Measurements from ENCODE around the gene RIC8B. TPM values are rescaled to one million over a fixed set of nuclear protein-coding genes. Genes with fewer than 3 reads are reported as not detected.
A peak's percentile ranks its signal among the peaks of the same experiment; 100 is the strongest.

The RIC8B gene
- total RNA-seq, 2 experiments from 2014 or later: 10.7 to 11.3 TPM

DNA sequence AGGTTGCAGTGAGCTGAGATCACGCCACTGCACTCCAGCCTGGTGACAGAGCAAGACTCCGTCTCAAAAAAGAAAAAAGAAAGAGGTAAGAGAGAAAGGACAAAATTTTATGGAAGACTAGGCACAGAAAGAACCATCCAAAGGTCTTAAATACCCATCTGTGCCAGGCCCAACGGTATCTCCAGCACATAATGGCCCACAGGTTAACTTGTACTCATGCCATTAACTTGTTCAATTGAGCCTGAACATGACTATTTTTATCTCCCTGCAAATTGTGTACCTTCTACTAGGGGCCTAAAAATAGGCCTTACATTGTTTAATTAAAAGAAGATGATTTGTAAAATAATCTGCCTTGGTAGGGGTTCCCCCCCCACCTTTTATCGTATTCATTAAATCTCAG is 80.2 kb downstream of the RIC8B start:
- Mint-ChIP-seq H3K4me3 (no peak overlapping the region), H3K36me3 (ENCODE audit: low read depth) (peaks cover 10% of the 10 kb centered on the region), H3K27me3 (no peaks in the 10 kb centered on the region), H3K4me1 (peaks cover 12% of the 10 kb centered on the region), H3K9me3 (ENCODE audit: low read depth) (no peaks in the 10 kb centered on the region), H3K27ac (peak overlapping the region; percentile 20)
- ATAC-seq (no peak), DNase-seq (no peak)
- ChIA-PET POLR2A (interaction anchor here (0.5 kb wide), 1 partner anchor 311 kb away, joined by 4 read pairs; no protein-coding TSS in a partner anchor), CTCF (interaction anchor here (1.7 kb wide), 1 partner anchor 13 kb away, joined by 6 read pairs; no protein-coding TSS in a partner anchor)
- intact Hi-C loops (cut with DNase I, micrococcal nuclease): no loop called here

GRCh38 chr12:106855221-106855758 is 80.8 kb downstream of the RIC8B start:
- Mint-ChIP-seq H3K4me1 (peaks cover 9% of the 10 kb centered on the region), H3K27ac (no peak overlapping the region), H3K36me3 (ENCODE audit: low read depth) (peaks cover 11% of the 10 kb centered on the region), H3K27me3 (no peaks in the 10 kb centered on the region), H3K4me3 (no peak overlapping the region), H3K9me3 (ENCODE audit: low read depth) (no peaks in the 10 kb centered on the region)
- no peak for DNase-seq
- ChIA-PET CTCF (interaction anchor here (1.6 to 1.7 kb wide), 2 partner anchors 12 to 13 kb away, joined by 3 to 6 read pairs; no protein-coding TSS in a partner anchor), POLR2A (interaction anchor here (0.5 kb wide), 1 partner anchor 312 kb away, joined by 4 read pairs; no protein-coding TSS in a partner anchor)
- peak; percentile 42 for ATAC-seq
- intact Hi-C loops (cut with DNase I, micrococcal nuclease): no loop called here

GRCh38 chr12:106861984-106862916 is 87.8 kb downstream of the RIC8B start:
- no peak for ATAC-seq
- CTCF ChIA-PET: interaction anchor here (0.6 to 0.7 kb wide), 2 partner anchors 56 to 1540 kb away, joined by 3 read pairs; no protein-coding TSS in a partner anchor
- intact Hi-C loops (cut with DNase I, micrococcal nuclease): no loop called here

DNA sequence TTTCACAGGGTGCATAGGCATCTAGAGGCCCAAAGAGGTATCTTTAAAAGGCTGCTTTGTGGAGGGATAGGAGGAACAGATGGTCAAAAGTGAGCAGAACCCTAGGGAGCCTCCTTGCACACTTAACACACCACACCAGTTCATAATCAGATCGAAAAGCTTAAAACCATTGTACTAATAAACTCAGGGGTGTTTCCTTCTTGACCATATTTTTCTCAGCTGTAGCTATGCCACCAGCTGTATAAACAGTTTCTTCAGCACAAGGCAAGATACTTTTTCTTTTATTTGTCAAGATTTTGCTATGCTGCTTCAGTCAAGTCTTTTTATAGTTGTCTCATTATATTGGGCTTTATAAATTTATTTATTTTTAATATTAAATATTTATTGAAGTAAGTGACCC is 88.7 kb downstream of the RIC8B start:
- ChIA-PET POLR2A (no interaction called here), CTCF (interaction anchor here (0.6 kb wide), 1 partner anchor 1539 kb away, joined by 3 read pairs; no protein-coding TSS in a partner anchor)
- Mint-ChIP-seq H3K4me1 (no peaks in the 10 kb centered on the region), H3K9me3 (ENCODE audit: low read depth) (no peaks in the 10 kb centered on the region), H3K4me3 (no peak overlapping the region), H3K36me3 (ENCODE audit: low read depth) (peaks cover 13% of the 10 kb centered on the region), H3K27me3 (no peaks in the 10 kb centered on the region), H3K27ac (no peak overlapping the region)
- DNase-seq (no peak), ATAC-seq (no peak)
- intact Hi-C loops (cut with DNase I, micrococcal nuclease): no loop called here

More at GRCh38 chr12:106861984-106862916, 87.8 kb downstream of the RIC8B start:
- no peak overlapping the region for H3K27ac Mint-ChIP-seq
- no peaks in the 10 kb centered on the region for H3K4me1 Mint-ChIP-seq
- DNase-seq: no peak
- H3K9me3 Mint-ChIP-seq (ENCODE audit: low read depth): no peaks in the 10 kb centered on the region
- POLR2A ChIA-PET: no interaction called here
- H3K36me3 Mint-ChIP-seq (ENCODE audit: low read depth): peaks cover 13% of the 10 kb centered on the region
- H3K27me3 Mint-ChIP-seq: no peaks in the 10 kb centered on the region
- no peak overlapping the region for H3K4me3 Mint-ChIP-seq

GRCh38 chr12:106865683-106866082 is 91.2 kb downstream of the RIC8B start:
- CTCF ChIA-PET: interaction anchor here (1.5 kb wide), 1 partner anchor 12 kb away, joined by 3 read pairs; no protein-coding TSS in a partner anchor
- Mint-ChIP-seq H3K4me1 (no peaks in the 10 kb centered on the region), H3K4me3 (no peak overlapping the region), H3K27ac (no peak overlapping the region), H3K9me3 (ENCODE audit: low read depth) (no peaks in the 10 kb centered on the region), H3K36me3 (ENCODE audit: low read depth) (peaks cover 4% of the 10 kb centered on the region), H3K27me3 (no peaks in the 10 kb centered on the region)
- POLR2A ChIA-PET: no interaction called here
- ATAC-seq (no peak), DNase-seq (no peak)
- intact Hi-C loops (cut with DNase I, micrococcal nuclease): no loop called here

DNA sequence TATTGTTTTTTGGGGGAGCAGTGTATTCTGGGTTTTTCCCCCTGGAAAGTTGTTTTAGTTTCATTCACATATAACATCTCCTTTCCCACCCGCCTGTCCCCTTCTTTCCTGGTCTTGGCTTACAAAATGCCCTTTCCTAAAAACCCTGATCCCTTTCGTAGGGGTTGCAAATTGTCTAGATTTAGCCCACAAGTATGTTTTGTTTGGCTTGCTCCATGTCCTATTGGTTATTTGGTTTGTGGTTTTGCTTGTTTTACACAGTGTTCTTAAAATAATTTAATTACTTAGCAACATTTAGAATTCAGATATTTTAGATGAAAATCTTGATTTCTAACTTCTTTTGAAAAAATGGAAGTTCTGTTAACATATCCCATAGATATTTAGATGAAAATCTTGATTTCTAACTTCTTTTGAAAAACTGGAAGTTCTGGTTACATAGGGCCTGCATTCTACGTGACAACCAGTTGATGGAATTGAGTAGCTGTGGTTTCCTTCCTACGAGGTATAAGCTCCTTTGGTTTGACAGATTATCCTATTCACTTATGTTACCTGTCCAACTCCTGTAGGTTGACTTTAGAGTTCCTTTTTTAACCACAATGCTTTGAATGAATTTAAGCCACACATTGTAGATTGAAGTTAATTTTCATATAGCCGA is 92.1 kb downstream of the RIC8B start:
- CTCF ChIA-PET: interaction anchor here (1.5 kb wide), 1 partner anchor 12 kb away, joined by 3 read pairs; no protein-coding TSS in a partner anchor
- ATAC-seq (no peak), DNase-seq (no peak)
- peaks cover 6% of the 10 kb centered on the region for H3K4me1 Mint-ChIP-seq
- H3K4me3 Mint-ChIP-seq: no peak overlapping the region
- H3K27ac Mint-ChIP-seq: no peak overlapping the region
- H3K36me3 Mint-ChIP-seq (ENCODE audit: low read depth): peaks cover 2% of the 10 kb centered on the region
- no peaks in the 10 kb centered on the region for H3K9me3 Mint-ChIP-seq (ENCODE audit: low read depth)
- POLR2A ChIA-PET: no interaction called here
- intact Hi-C loops (cut with DNase I, micrococcal nuclease): no loop called here
- no peaks in the 10 kb centered on the region for H3K27me3 Mint-ChIP-seq

DNA sequence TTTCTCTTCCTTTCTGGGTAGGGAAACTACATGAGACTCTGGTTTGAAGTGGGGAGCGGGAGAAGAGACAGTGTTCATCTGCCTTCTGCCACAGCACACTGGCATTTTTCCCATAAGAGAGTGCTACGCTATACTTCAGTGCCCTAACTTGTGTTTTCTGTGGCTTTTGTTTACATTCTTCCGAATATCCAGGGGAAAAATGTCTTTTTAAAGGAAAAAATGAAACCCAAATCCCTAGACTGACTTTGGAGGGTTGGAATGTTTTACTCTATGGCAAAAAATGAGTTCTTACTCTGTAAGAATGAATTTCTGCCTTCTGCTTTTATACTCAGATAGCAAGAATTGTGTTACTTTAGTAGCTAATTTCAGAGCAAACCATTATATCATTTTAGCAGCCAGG is 93.2 kb downstream of the RIC8B start:
- DNase-seq (no peak), ATAC-seq (no peak)
- no peaks in the 10 kb centered on the region for H3K27me3 Mint-ChIP-seq
- ChIA-PET CTCF (no interaction called here), POLR2A (no interaction called here)
- peaks cover 8% of the 10 kb centered on the region for H3K4me1 Mint-ChIP-seq
- H3K27ac Mint-ChIP-seq: no peak overlapping the region
- no peak overlapping the region for H3K4me3 Mint-ChIP-seq
- intact Hi-C loops (cut with DNase I, micrococcal nuclease): no loop called here
- H3K36me3 Mint-ChIP-seq (ENCODE audit: low read depth): peaks cover 7% of the 10 kb centered on the region
- no peaks in the 10 kb centered on the region for H3K9me3 Mint-ChIP-seq (ENCODE audit: low read depth)

GRCh38 chr12:106868982-106869700 is 94.7 kb downstream of the RIC8B start:
- Mint-ChIP-seq H3K4me3 (no peak overlapping the region), H3K9me3 (ENCODE audit: low read depth) (no peaks in the 10 kb centered on the region), H3K27ac (no peak overlapping the region), H3K4me1 (peaks cover 8% of the 10 kb centered on the region), H3K27me3 (no peaks in the 10 kb centered on the region), H3K36me3 (ENCODE audit: low read depth) (peaks cover 7% of the 10 kb centered on the region)
- intact Hi-C loops (cut with DNase I, micrococcal nuclease): no loop called here
- CTCF ChIA-PET: no interaction called here
- no peak for DNase-seq
- POLR2A ChIA-PET: no interaction called here
- no peak for ATAC-seq

DNA sequence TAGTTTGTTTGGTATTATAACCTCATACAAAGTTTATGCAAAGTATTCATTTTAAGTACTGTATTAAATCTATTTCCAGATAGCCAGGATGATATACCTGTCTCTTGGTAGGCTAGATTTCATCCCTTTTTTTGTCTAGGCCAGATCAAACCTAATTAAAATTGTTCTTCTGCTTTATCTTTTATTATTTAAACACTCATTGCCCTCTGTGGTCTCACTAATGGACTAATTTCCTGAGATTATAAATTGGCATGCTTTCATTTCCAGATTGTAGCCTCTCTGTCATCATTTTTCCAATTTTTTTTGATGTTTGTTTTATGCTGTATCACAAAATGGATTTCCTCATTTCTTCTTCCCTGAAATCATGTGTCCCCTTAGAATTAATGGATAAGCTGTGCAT is 95.6 kb downstream of the RIC8B start:
- DNase-seq (no peak), ATAC-seq (no peak)
- Mint-ChIP-seq H3K27ac (no peak overlapping the region), H3K4me3 (no peak overlapping the region), H3K4me1 (peaks cover 8% of the 10 kb centered on the region), H3K27me3 (no peaks in the 10 kb centered on the region), H3K9me3 (ENCODE audit: low read depth) (no peaks in the 10 kb centered on the region), H3K36me3 (ENCODE audit: low read depth) (peaks cover 7% of the 10 kb centered on the region)
- intact Hi-C loops (cut with DNase I, micrococcal nuclease): loop anchor here in 1 of 2 experiments (2.0 kb wide), 1 partner anchor 45 kb away; no protein-coding TSS in a partner anchor
- ChIA-PET CTCF (no interaction called here), POLR2A (no interaction called here)

DNA sequence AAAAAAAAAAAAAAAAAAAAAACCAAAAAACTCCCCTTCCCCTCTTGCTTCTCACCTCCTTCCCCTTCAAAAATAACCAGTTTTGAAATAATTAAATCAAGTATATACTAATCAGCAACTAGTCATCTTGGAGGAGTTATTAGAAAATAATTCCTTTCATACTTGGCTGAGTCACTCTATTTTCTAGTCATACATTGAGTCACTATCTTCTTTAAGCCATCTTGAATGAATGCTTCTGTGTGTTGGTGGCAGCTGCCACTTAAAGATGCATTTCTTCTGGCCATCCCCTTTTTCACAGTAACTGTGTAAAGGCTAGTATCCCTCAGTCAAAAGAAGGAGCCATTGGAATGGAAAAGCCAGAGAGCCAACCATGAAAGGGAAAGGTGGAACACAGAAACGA is 97.0 kb downstream of the RIC8B start:
- H3K4me1 Mint-ChIP-seq: peaks cover 8% of the 10 kb centered on the region
- POLR2A ChIA-PET: no interaction called here
- CTCF ChIA-PET: no interaction called here
- H3K4me3 Mint-ChIP-seq: no peak overlapping the region
- no peaks in the 10 kb centered on the region for H3K27me3 Mint-ChIP-seq
- ATAC-seq: no peak
- no peaks in the 10 kb centered on the region for H3K9me3 Mint-ChIP-seq (ENCODE audit: low read depth)
- DNase-seq: no peak
- peaks cover 7% of the 10 kb centered on the region for H3K36me3 Mint-ChIP-seq (ENCODE audit: low read depth)
- intact Hi-C loops (cut with DNase I, micrococcal nuclease): loop anchor here in 1 of 2 experiments (2.0 kb wide), 1 partner anchor 43 kb away; no protein-coding TSS in a partner anchor
- H3K27ac Mint-ChIP-seq: no peak overlapping the region

DNA sequence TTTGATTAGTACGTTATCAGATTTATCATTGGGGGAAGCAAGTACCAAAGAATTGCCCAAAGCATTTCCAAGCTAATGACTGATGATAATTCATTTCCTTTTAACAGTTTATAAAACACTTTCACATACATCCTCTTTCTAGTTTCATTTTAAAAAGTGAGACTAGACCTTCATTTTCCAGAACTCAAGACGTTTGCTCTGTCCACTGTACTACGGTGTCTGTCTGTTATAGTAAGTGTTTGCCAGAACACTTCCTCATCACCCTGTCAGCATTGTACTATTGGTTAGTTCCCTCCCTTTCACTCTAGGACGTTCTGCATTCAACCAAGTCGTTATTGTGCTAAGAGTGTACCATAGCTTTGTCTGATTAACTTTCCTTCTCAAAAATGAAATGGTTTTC is 99.5 kb downstream of the RIC8B start:
- H3K4me3 Mint-ChIP-seq: no peak overlapping the region
- H3K4me1 Mint-ChIP-seq: peaks cover 8% of the 10 kb centered on the region
- CTCF ChIA-PET: interaction anchor here (0.6 kb wide), 1 partner anchor 133 kb away, joined by 4 read pairs; no protein-coding TSS in a partner anchor
- no peaks in the 10 kb centered on the region for H3K27me3 Mint-ChIP-seq
- no peak for DNase-seq
- H3K27ac Mint-ChIP-seq: no peak overlapping the region
- POLR2A ChIA-PET: no interaction called here
- no peak for ATAC-seq
- intact Hi-C loops (cut with DNase I, micrococcal nuclease): no loop called here
- H3K9me3 Mint-ChIP-seq (ENCODE audit: low read depth): no peaks in the 10 kb centered on the region
- peaks cover 7% of the 10 kb centered on the region for H3K36me3 Mint-ChIP-seq (ENCODE audit: low read depth)
